ENCODE results near the gene GALNT10.

GRCh38 chr5:154369682-154370081 is 179.1 kb downstream of the GALNT10 start:
- TF ChIP-seq CTCF (IDR thresholded peaks at IDR 0.05; ENCODE audit: control extremely low read depth in 1 of 3, insufficient read depth in 1 of 3, low read depth in 1 of 3, low read length in 3 of 3) (no peak), E2F6 (IDR thresholded peaks at IDR 0.05) (no peak), RBBP5 (IDR thresholded peaks at IDR 0.05; ENCODE audit: borderline replicate concordance, low read depth, low read length) (no peak), ZNF274 (IDR thresholded peaks at IDR 0.05; ENCODE audit: borderline replicate concordance, extremely low read depth, low read length) (no peak), EZH2 (IDR thresholded peaks at IDR 0.05; ENCODE audit: low read depth, low read length, severe bottlenecking) (no peak), POLR2AphosphoS5 (IDR thresholded peaks at IDR 0.05; ENCODE audit: low read depth, low read length) (no peak), FOSL1 (IDR thresholded peaks at IDR 0.05; ENCODE audit: insufficient read depth, low read depth, low read length) (no peak), CHD2 (IDR thresholded peaks at IDR 0.05; ENCODE audit: low read length) (no peak), MAFK (IDR thresholded peaks at IDR 0.05; ENCODE audit: low read depth, low read length) (no peak)
